Femur (tissue), 1 donor: Measurements from ENCODE around the gene ATXN10.
A peak's percentile ranks its signal among the peaks of the same experiment; 100 is the strongest.
"Not testable (repeated sequence)": the region's sequence is repeated elsewhere in the genome, so short reads cannot be mapped to it uniquely, and the experiment has no call there.

Experiments
- DNase-seq: peaks from one replicate; pipeline ENCODE4 v3.0.0-alpha.2; 2017

Gene ATXN10, protein sequence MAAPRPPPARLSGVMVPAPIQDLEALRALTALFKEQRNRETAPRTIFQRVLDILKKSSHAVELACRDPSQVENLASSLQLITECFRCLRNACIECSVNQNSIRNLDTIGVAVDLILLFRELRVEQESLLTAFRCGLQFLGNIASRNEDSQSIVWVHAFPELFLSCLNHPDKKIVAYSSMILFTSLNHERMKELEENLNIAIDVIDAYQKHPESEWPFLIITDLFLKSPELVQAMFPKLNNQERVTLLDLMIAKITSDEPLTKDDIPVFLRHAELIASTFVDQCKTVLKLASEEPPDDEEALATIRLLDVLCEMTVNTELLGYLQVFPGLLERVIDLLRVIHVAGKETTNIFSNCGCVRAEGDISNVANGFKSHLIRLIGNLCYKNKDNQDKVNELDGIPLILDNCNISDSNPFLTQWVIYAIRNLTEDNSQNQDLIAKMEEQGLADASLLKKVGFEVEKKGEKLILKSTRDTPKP

GRCh38 chr22:45671783-45672563, at the start of gene ATXN10:
TSS of gene ATXN10 (plus strand) at chr22:45671834. CDS start at chr22:45672064, 230 bp downstream.
- DNase-seq: peak; percentile 90

- no peak for DNase-seq
These were observed 49.6 kb upstream of the ATXN10 start for GRCh38 chr22:45621836-45622600.

DNA sequence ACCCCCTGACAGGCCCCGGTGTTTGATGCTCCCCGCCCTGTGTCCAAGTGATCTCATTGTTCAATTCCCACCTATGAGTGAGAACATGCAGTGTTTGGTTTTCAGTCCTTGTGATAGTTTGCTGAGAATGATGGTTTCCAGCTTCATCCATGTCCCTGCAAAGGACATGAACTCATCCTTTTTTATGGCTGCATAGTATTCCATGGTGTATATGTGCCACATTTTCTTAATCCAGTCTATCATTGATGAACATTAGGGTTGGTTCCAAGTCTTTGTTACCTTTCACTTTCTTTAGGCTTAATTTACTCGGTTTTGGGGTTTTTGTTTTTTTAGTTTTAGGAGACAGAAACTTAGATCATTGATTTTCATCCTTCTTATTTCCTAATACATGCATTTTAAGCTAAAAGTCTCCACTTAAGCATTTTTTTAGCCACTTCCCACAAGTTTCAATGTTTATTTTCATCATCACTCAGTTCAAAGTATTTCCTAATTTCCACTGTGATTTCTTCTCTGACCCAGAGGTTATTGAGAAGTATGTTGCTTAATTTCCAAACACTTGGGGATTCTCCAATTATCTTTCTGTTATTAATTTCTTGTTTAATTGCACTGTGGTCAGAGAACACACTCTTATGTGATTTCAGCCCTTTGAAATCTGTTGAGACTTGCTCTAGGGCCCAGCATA, 48.0 kb upstream of the ATXN10 start:
- DNase-seq: not testable (repeated sequence)

DNA sequence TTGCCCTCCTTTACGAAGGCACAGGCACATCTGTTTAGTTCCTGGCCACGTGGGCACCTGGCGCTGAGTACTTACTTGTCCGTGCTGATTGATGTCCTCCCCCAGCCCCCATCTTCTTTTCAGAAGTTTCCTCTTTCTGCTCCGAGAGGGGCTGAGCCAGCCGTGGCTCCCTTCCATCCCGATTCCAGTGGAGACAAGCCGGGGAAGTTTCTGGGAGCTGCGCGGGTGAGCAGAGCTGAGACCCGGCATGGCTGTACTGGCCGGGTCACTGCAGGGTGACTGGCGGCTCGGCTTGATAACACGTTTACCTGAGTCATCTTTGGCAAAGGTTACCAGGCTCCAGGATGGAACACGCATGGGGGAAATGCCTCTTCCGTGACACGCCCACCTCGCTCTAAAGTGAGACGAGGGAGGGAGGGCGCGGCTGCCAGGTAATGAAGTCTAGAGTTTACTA, 45.4 kb upstream of the ATXN10 start:
- DNase-seq: no peak

GRCh38 chr22:45627489-45628233, 44.0 kb upstream of the ATXN10 start:
- no peak for DNase-seq

GRCh38 chr22:45628515-45628914, 43.1 kb upstream of the ATXN10 start:
- no peak for DNase-seq

DNA sequence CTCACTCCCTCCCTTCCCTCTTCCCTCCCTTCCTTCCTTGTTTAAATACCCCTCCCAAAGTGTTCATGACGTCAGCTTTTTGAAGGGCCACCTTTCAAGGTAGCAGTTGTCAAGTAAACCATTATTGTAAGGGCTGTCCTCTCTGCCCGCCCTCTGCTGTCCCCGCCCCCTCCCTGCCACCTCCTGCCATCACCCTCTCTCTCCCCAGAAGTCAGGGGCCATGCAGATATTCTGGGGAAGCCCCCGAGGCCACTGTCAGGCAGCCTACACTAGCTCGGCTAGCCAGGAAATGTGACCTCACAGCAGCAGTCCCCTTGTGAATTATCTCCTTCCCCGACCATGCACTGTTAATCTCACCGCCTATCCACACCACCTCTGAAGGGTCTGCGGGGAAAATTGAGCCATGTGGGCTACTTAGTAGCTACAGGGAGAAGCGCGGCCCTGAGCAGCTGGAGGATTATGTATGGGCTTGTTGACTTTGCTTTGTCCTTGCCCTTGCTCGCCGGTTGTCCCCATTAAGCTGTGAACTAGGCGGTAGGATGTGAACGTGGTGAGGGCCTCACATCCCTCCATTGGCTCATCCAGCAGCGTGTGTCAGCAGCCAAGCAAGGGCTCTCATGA, 42.1 kb upstream of the ATXN10 start:
- no peak for DNase-seq

- no peak for DNase-seq
These were observed 41.2 kb upstream of the ATXN10 start for GRCh38 chr22:45630436-45630835.

- DNase-seq: no peak
These were observed 40.3 kb upstream of the ATXN10 start for GRCh38 chr22:45631140-45631840.

GRCh38 chr22:45631841-45632238, 39.8 kb upstream of the ATXN10 start:
- no peak for DNase-seq

DNA sequence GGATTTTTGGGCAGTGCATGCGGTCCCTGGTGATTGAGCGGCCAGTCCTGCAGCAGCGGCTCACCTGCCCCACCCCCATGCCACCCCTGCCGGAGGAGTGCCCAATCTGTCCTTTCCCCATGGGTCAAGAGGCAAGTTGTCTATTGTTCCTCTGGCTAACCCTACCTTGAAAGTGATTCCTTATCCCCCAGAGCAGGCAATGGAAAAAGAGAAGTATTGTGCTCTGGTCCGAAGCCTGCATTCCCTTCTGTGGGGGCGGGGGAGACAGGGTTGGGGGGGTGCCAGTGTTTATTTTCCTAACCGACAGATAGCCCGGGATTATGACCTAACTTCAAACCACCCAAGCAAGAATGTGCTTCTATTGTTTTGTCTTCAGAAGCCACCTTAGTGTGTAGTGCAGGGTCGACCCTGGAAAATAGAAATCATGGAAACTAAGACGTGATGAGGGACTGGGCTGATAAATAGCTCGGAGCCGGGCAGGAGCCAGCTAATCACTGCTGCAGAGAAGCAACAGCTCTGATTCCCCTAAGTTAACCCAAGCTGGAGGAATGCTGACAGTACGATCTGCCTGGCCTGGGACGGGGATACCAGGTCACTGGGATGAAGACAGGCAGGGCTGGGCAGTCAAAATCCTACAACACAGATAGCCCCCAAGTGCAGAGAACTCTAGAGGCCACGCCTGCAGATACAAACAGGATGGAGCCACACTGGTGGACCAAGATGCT, 38.7 kb upstream of the ATXN10 start:
- no peak for DNase-seq

DNA sequence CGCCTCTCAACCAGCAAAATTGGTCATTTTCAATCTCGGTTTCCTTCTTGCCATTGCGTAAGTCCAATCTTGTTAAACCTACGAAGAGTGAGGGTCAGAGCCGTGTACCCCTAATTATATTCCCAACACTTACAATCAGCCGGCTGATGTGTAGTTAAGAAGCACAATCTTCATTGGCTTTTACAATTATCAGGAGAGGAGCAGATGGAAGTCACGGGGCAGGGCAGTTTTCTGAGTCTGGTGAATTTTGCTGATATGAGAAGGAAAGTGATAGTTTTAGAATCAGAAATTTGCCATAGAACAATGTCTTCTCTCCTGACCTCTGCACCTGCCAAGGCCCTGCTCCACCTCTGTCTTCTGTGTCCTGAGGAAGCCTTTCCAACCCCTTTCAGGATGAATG, 35.0 kb upstream of the ATXN10 start:
- no peak for DNase-seq

DNA sequence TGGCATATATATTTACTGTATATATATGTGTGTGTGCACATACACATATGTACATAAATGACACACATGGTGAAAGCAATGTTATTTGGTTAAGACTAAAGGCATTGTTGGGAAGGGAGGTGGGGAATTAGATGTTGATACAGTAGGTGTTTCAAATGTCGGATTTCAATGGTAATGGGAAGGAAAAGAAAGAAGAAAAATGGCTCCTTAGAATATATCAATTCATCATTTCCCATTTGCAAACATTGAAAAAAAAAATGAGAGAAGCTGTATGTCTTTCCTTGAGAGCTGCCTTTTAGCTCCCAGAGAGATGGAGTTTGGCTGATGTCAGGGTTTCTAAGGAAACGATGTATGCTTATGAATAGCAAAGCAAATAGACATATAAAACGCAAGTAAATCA, 33.4 kb upstream of the ATXN10 start:
- no peak for DNase-seq

DNA sequence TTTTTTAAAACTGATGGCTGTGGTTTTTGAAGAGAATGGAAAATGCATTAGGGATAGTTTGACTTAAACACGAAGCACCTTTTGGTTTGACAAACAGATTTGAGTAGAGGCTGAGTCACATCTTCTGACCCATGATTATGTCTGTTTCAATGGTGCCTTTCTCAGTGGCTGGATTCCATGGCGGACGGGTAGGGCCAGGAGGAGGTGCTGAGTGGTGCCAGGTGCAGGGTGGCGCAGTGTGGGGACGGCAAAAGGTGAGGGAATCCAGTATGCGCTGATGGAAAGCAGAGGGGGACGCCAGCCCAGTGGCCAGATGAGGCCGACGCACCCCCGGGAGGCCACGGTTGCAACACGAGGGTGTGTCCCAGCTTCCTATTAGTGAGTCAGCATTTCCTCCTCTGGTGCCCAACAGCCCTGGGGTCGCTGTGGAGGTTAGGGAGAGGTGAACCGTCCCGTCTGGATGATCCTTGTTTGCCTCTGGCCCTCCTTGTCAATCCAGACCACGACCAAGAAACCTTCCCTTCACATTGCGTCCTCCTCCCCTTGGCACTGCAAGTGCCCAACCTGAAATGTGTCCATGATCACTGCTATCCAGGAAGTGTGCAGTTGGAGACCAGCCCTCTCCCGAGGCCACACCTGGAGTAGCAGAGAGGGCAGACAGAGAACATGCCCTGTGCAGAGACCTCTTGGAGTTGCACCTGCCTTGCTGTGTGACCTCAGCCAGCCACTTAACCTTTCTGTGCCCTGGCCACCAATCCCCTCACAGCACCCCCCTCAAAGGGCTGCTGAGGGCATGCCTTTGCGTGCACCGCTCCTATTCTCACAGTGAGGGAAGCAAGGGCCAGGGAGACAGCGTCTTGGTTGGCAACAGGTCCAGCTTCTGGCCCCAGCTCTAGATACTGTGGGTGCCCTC, 32.5 kb upstream of the ATXN10 start:
- peak; percentile 38 for DNase-seq

GRCh38 chr22:45639747-45640102, 31.9 kb upstream of the ATXN10 start:
- no peak for DNase-seq

DNA sequence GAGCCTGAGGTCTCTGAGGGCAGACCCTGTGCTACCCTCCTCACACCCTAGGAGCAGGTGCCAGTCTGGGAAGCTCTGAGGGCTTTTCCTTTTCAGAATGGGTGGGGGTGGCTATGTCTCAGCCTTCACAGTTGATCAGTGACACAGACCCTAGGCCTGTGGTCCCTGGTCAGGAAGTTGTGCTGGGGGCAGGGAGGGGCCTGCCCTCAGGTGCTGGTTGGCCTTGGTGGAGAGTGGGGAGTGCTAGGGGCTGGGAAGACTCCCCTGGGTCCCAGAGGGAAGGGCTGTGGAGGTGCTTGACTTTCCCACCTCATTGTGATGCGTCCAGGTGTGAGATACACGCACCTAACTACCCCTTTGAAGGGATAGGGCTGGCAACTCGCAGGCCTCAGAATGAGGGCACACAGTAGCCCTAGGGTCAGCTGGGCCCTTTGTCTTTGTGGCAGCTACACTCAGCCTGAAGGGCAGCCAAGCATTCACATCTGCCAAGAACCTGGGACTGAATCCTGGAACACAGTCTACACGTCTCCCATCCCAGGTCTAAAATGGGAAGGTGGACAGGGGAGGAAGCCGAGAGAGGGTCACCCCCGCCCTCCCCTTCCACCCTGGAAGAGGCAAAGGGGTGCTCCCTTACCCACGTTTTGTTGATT, 31.2 kb upstream of the ATXN10 start:
- DNase-seq: no peak

DNA sequence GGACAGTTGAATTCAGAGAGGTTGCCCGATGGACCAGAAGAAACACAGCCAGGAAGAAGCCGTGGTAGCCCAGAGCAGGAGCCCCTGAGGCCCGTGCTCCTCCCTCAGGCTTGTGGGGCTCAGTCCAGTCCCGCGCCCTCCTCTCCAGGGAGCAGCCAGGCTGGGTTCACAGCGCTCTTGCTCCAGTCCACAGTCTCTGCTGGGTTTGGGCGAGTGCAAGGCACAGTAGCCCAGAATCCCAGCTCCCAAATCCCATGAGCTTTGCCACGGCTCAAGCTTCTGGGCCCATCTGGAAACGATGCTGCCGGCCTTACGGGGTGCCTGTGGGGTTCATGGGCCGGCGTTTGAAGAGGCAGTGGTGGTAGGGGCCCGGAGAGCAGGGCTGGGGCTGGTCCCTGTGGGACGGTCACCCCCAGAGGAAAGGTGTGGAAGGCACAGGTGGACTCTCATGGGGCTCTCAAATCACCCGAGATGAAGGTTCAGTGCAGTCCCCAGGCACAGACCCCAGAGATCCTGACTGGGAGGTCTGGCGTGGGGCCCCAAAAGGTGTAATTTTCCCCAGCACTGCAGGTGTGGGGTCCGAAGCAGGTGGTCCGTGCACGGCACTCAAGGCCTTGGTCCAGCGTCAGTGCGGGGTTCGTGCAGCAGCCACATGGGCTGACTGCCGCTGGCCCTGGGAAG, 30.6 kb upstream of the ATXN10 start:
- no peak for DNase-seq

DNA sequence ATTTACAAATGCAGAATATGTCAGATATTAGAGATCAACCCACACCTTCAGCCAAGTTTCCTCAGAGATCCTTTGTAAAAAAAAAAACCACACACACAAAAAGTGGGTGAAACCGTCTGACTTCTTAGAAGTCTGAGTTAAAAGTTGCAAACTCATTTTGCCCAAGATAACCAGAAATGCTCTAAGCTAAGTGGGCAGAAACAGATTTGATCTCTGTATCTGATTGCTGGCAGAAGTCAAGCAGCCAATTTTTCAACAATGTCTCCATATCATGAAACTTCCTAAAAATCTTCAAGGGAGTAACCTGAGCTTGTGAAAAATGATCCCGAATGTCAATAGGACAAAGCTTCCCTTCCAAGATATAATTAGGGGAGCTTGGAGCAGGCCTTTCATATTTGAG, 28.6 kb upstream of the ATXN10 start:
- DNase-seq: no peak
